Vagina (tissue), 2 donors: ENCODE measurements around the gene SH3BP5.

ENCODE experiments used
- CTCF ChIP-seq, 3 experiments: fragments of 450-650 bp in 2 of 3; fragments of 200-600 bp in 1 of 3; sonication (generic) in 1 of 3; IDR thresholded peaks; one replicate each; pipeline ENCODE4 v1.5.1; 2017 to 2019; ENCODE audit warnings: antibody characterized with exemption in 3 of 3, mild to moderate bottlenecking in 2 of 3, moderate library complexity in 2 of 3
- POLR2A ChIP-seq, 2 donors: fragments of 450-650 bp; IDR thresholded peaks; one replicate each; pipeline ENCODE4 v1.6.1; 2017; ENCODE audit warnings: antibody characterized with exemption in 2 of 2, mild to moderate bottlenecking in 2 of 2, moderate library complexity in 2 of 2
- POLR2AphosphoS5 ChIP-seq, 2 donors: sonication (generic); formaldehyde crosslinking; IDR thresholded peaks; one replicate each; pipeline ENCODE4 v1.9.0; 2017; ENCODE audit warnings: antibody characterized with exemption in 2 of 2, mild to moderate bottlenecking in 2 of 2, low read depth in 1 of 2; ENCODE audit not compliant: insufficient read depth in 1 of 2

GRCh38 chr3:15329046-15330005, 3.1 kb downstream of the SH3BP5 start:
- TF ChIP-seq CTCF (IDR thresholded peaks at IDR 0.05) (no peak), POLR2A (IDR thresholded peaks at IDR 0.05) (no peak), POLR2AphosphoS5 (IDR thresholded peaks at IDR 0.05; ENCODE audit: insufficient read depth in 1 of 2, low read depth in 1 of 2) (no peak)
